Gastrocnemius medialis (tissue), 4 donors: Measurements from ENCODE around the gene MTG1.

Experiments
- POLR2A ChIP-seq, 2 donors: fragments of 450-650 bp; IDR thresholded peaks; one replicate each; pipeline ENCODE4 v1.6.1; 2017; ENCODE audit warnings: antibody characterized with exemption in 2 of 2, mild to moderate bottlenecking in 2 of 2, moderate library complexity in 2 of 2
- TF ChIP-seq, protein P1 (sequence below), 5 experiments: fragments of 450-650 bp in 3 of 5; fragments of 200-600 bp in 2 of 5; sonication (generic) in 2 of 5; IDR thresholded peaks in 4 of 5; conservative IDR thresholded peaks in 1 of 5; 1 replicate in 4 of 5; 2 replicates in 1 of 5; pipeline ENCODE4 v1.5.1; 2016 to 2019; ENCODE audit warnings: antibody characterized with exemption in 5 of 5, mild to moderate bottlenecking in 3 of 5, moderate library complexity in 3 of 5

DNA sequence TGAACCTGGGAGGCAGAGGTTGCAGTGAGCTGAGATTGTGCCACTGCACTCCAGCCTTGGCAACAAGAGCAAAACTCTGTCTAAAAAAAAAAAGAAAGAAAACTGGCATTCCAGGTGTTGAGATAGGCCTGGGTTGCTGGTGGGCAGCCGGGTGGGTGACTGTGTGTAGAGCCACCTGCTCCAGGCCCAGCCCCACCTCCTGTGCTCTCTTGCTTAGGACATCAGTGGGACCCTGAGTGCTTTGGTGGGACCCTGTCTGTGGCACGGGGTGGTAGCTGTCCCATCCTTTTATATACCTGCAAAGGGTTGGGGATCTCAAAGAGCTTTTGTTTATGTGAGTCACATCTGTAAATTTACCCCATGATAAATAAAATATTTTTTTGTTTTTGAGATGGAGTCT, 8.7 kb upstream of the MTG1 start:
- no peak for TF ChIP-seq POLR2A (IDR thresholded peaks at IDR 0.05)
- TF ChIP-seq, protein P1, sequence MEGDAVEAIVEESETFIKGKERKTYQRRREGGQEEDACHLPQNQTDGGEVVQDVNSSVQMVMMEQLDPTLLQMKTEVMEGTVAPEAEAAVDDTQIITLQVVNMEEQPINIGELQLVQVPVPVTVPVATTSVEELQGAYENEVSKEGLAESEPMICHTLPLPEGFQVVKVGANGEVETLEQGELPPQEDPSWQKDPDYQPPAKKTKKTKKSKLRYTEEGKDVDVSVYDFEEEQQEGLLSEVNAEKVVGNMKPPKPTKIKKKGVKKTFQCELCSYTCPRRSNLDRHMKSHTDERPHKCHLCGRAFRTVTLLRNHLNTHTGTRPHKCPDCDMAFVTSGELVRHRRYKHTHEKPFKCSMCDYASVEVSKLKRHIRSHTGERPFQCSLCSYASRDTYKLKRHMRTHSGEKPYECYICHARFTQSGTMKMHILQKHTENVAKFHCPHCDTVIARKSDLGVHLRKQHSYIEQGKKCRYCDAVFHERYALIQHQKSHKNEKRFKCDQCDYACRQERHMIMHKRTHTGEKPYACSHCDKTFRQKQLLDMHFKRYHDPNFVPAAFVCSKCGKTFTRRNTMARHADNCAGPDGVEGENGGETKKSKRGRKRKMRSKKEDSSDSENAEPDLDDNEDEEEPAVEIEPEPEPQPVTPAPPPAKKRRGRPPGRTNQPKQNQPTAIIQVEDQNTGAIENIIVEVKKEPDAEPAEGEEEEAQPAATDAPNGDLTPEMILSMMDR (IDR thresholded peaks at IDR 0.05 in 4 of 5, conservative IDR thresholded peaks at IDR 0.05 in 1 of 5) = no peak
